ENCODE measurements around the gene TSR2. TPM values are rescaled to one million over a fixed set of nuclear protein-coding genes. Genes with fewer than 3 reads are reported as not detected.

TSR2 gene
- total and polyA plus RNA-seq, 2 donors (not counting 3 experiments of a cell fraction or from before 2014, with no cell fraction given) = 12.4 to 22.8 TPM

DNA sequence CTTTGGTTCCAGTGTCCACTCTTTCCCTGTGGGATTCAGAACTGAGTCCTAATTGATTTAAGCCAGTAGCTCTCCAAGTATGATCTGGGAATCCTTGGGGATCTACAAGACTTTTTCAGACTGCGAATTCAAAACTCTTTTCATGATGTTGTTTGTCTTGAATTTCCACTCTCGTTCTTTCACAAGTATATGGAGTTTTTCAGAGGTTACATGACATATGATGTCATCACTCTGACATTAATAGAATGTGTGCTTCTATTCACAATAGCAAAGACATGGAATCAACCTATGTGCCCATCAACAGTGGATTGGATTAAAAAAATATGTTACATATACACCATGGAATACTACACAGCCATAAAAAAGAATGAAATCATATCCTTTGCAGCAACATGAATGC, 23.2 kb upstream of the TSR2 start:
- Histone ChIP-seq H3K4me2 (ENCODE audit: insufficient read depth, low read length) (no peak overlapping the region), H3K4me3 (replicated peaks in 1 of 3; ENCODE audit: insufficient read depth in 1 of 3, low read depth in 1 of 3, low read length in 3 of 3) (no peak overlapping the region), H3K79me2 (ENCODE audit: control insufficient read depth, insufficient read depth, low read length) (no peaks in the 10 kb centered on the region), H3K9me1 (replicated peaks; ENCODE audit: control insufficient read depth, extremely low read depth, insufficient read depth, low read length) (no peaks in the 10 kb centered on the region), H3K9ac (replicated peaks; ENCODE audit: extremely low read depth, insufficient read depth, low read length) (no peak overlapping the region), H2AFZ (ENCODE audit: low read depth, low read length) (no peak overlapping the region), H3K27ac (ENCODE audit: insufficient read depth, low read depth, low read length) (no peak overlapping the region), H4K20me1 (replicated peaks; ENCODE audit: control insufficient read depth, extremely low read depth, insufficient read depth, low read length) (no peaks in the 10 kb centered on the region), H3K36me3 (ENCODE audit: control insufficient read depth in 2 of 2, extremely low read depth in 1 of 2, insufficient read depth in 2 of 2, low read length in 2 of 2) (no peaks in the 10 kb centered on the region), H3K4me1 (ENCODE audit: control insufficient read depth, extremely low read depth, insufficient read depth, low read length) (no peaks in the 10 kb centered on the region), H3K27me3 (ENCODE audit: control insufficient read depth in 2 of 2, insufficient read depth in 2 of 2, low read length in 2 of 2) (no peaks in the 10 kb centered on the region), H3K9me3 (replicated peaks; ENCODE audit: control insufficient read depth, insufficient read depth, low read length) (no peaks in the 10 kb centered on the region)
- FAIRE-seq (peak; percentile 38), DNase-seq (ENCODE audit: low read depth, low spot score) (no peak)
- intact Hi-C loops (cut with micrococcal nuclease) (no loop called here), dilution Hi-C loops (cut with MboI; ENCODE audit: extremely low pct_ligation_motif_present, low sequenced_read_pairs) (no loop called here)
- POLR2A ChIA-PET = no interaction called here
- CTCF ChIA-PET = no interaction called here
- BruUV-seq (replicated peaks) = no TSS peak
- TF ChIP-seq MYC (IDR thresholded peaks at IDR 0.05; ENCODE audit: low read depth, low read length) (no peak), FOS (IDR thresholded peaks at IDR 0.05; ENCODE audit: borderline replicate concordance, insufficient read depth, low read length) (no peak), CTCF (IDR thresholded peaks at IDR 0.05; ENCODE audit: extremely low read depth in 1 of 2, insufficient read depth in 1 of 2, low read depth in 1 of 2, low read length in 2 of 2) (no peak), EZH2 (IDR thresholded peaks at IDR 0.05; ENCODE audit: borderline replicate concordance, low read depth, low read length, severe bottlenecking) (no peak), POLR2AphosphoS5 (IDR thresholded peaks at IDR 0.05; ENCODE audit: insufficient read depth, low read depth, low read length) (no peak), GATA2 (IDR thresholded peaks at IDR 0.05; ENCODE audit: insufficient read depth, insufficient read length, low read depth, low read length) (no peak), POLR2A (IDR thresholded peaks at IDR 0.05; ENCODE audit: low read depth, low read length) (no peak), JUN (IDR thresholded peaks at IDR 0.05; ENCODE audit: borderline replicate concordance, insufficient read depth, insufficient read length, low read depth) (no peak)
- TF ChIP-seq, protein P1, sequence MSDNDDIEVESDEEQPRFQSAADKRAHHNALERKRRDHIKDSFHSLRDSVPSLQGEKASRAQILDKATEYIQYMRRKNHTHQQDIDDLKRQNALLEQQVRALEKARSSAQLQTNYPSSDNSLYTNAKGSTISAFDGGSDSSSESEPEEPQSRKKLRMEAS (IDR thresholded peaks at IDR 0.05; ENCODE audit: insufficient read depth, insufficient read length) = no peak

Measured in endothelial cell of umbilical vein (primary cell).